Measurements from ENCODE around the gene REELD1. TPM values are rescaled to one million over a fixed set of nuclear protein-coding genes. Genes with fewer than 3 reads are reported as not detected.

Gene REELD1
- total RNA-seq = under 1 TPM; 0.09 to 0.16 TPM

DNA sequence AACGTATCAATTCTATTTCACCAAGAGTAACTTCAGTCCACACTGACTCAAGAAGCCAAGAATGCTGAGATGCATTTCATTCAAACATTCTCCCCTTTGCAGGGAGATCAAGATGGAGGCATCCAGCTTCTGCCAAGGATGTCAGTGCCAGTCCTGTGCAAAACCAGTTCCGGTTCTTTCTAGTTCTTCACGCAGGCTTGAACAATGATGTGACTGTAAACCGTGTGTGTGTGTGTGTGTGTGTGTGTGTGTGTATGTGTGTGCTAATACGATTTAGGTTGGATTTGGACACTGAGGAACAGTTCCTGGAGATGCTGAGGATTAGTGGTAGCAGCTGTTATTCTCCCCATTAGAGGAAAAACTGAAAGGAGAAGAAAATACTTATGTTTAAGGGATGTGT lies at the start of gene REELD1:
TSS of gene REELD1 (plus strand) at position 301 of the 400 bp plus-strand sequence. CDS start 2,415 bp downstream, outside the sequence.
- POLR2A ChIA-PET = interaction anchor here (0.6 kb wide), 1 partner anchor 95 kb away, joined by 5 read pairs; no protein-coding TSS in a partner anchor
- no peaks in the 10 kb centered on the region for H3K4me1 Mint-ChIP-seq
- H3K27me3 Mint-ChIP-seq = no peaks in the 10 kb centered on the region
- intact Hi-C loops (cut with DNase I, micrococcal nuclease) = no loop called here
- DNase-seq = no peak
- ATAC-seq = no peak
- CTCF ChIA-PET = interaction anchor here (0.7 kb wide), 1 partner anchor 91 kb away, joined by 3 read pairs; no protein-coding TSS in a partner anchor
- H3K9me3 Mint-ChIP-seq (ENCODE audit: low read depth) = no peaks in the 10 kb centered on the region
- no peak within 1 kb of the TSS for H3K4me3 Mint-ChIP-seq
- H3K27ac Mint-ChIP-seq = no peak within 1 kb of the TSS
- no peaks in the 10 kb centered on the region for H3K36me3 Mint-ChIP-seq (ENCODE audit: low read depth)

- intact Hi-C loops (cut with DNase I, micrococcal nuclease) = no loop called here
- Mint-ChIP-seq H3K4me1 (peaks cover 8% of the 10 kb centered on the region), H3K9me3 (ENCODE audit: low read depth) (peaks cover 9% of the 10 kb centered on the region), H3K27me3 (peaks cover 10% of the 10 kb centered on the region), H3K4me3 (no peak overlapping the region), H3K27ac (no peak overlapping the region), H3K36me3 (ENCODE audit: low read depth) (peaks cover 4% of the 10 kb centered on the region)
- ChIA-PET POLR2A (no interaction called here), CTCF (no interaction called here)
- no peak for DNase-seq
- no peak for ATAC-seq
Measured at GRCh38 chr4:146165221-146165620, 49.1 kb upstream of the REELD1 start.

GRCh38 chr4:146165840-146166239 lies 48.5 kb upstream of the REELD1 start:
- POLR2A ChIA-PET = no interaction called here

DNA sequence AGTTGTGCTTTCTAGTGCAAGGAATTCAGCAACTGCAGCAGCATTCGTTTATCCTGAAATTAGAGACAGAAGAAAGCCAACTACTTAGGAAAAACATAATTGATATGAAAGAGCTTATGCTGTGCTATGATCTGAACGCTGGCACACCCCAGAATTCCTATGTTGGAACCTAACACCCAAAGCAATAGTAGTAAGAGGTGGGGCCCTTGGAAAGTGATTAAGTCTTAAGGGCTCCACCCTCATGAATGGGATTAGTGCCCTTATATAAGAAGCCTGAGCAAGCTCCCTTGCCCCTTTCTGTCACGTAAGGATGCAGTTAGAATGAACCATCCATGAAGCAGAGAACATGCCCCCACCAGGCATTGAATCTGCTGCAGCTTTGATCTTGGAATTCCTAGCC lies 44.2 kb upstream of the REELD1 start:
- CTCF ChIA-PET = no interaction called here
- POLR2A ChIA-PET = no interaction called here

More at GRCh38 chr4:146165840-146166239, 48.5 kb upstream of the REELD1 start:
- peaks cover 4% of the 10 kb centered on the region for H3K36me3 Mint-ChIP-seq (ENCODE audit: low read depth)
- no peak overlapping the region for H3K4me3 Mint-ChIP-seq
- peaks cover 7% of the 10 kb centered on the region for H3K9me3 Mint-ChIP-seq (ENCODE audit: low read depth)
- peaks cover 8% of the 10 kb centered on the region for H3K27me3 Mint-ChIP-seq
- DNase-seq = no peak
- ATAC-seq = no peak
- CTCF ChIA-PET = interaction anchor here (0.6 kb wide), 1 partner anchor 57 kb away, joined by 4 read pairs; no protein-coding TSS in a partner anchor
- intact Hi-C loops (cut with DNase I, micrococcal nuclease) = no loop called here
- peaks cover 8% of the 10 kb centered on the region for H3K4me1 Mint-ChIP-seq
- no peak overlapping the region for H3K27ac Mint-ChIP-seq

DNA sequence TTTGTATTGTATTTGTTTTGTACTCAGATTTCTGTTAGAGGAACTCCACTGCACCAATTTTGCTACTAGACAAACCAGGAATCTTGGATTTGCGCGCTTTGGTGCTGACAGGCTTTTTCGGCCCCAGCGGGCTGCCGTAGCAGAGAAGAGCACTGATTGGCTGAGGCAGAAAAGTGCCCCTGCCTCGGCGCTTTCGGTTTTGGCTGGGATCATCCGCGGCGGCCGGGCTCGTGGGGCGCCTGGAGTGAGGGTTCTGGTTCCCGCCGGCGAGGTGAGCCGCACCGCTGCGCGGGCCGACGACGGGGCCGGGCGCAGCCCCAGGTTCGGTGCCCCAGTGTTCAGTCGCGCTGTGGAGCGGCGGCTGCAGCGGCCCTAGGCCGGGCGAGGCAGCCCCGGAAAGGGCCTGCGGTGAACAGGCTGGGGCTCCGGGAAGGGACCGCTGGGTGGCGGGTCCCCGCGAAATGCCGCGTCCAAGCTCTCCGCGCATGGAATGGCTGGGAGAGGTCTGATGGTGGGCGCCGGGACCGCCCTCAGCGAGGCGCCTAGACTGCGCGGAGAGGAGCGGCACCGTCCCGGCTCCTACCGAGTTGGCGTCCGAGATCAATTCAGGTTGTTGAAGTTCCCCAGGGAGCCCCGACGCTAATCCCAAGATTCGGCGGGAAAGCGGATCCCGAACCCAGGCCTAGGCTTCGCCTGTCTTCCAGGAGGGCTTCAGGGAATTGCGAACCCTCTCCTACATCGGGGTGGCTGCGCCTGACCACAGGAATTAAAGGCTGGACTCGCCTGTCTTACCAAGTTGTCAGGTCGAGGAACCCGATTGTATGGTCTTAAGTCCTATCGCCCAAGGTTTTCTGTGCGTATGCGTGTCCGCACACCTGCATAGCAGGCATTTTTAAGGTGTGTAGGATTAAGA lies 38.5 kb upstream of the REELD1 start, which contains the start of gene LSM6:
TSS of gene LSM6 (plus strand) at position 178 of the 913 bp plus-strand sequence. CDS start 7,204 bp downstream, outside the sequence.
- intact Hi-C loops (cut with DNase I, micrococcal nuclease) = loop anchor here (1.0 to 10.0 kb wide), 14 partner anchors 43 to 1001 kb away; partner anchors contain the start of genes ZNF827 (in 2 of the 2), MMAA (in 1 of the 2), SLC10A7 (in 1 of the 2) and SMAD1 (in 1 of the 2)
- DNase-seq = peak; percentile 91
- H3K4me3 Mint-ChIP-seq = peak within 1 kb of the TSS; percentile 82
- peak; percentile 94 for ATAC-seq
- ChIA-PET CTCF (no interaction called here), POLR2A (interaction anchor here (0.6 kb wide), 1 partner anchor 40 kb away, joined by 4 read pairs; no protein-coding TSS in a partner anchor)
- peaks cover 7% of the 10 kb centered on the region for H3K36me3 Mint-ChIP-seq (ENCODE audit: low read depth)
- peaks cover 49% of the 10 kb centered on the region for H3K4me1 Mint-ChIP-seq
- H3K27me3 Mint-ChIP-seq = no peaks in the 10 kb centered on the region
- no peaks in the 10 kb centered on the region for H3K9me3 Mint-ChIP-seq (ENCODE audit: low read depth)
- peak within 1 kb of the TSS; percentile 85 for H3K27ac Mint-ChIP-seq

More for the DNA sequence above, 44.2 kb upstream of the REELD1 start:
- DNase-seq (no peak), ATAC-seq (no peak)
- intact Hi-C loops (cut with DNase I, micrococcal nuclease) = loop anchor here in 1 of 2 experiments (10.0 kb wide), 3 partner anchors 355 to 995 kb away; partner anchors contain the start of gene SLC10A7
- Mint-ChIP-seq H3K27ac (no peak overlapping the region), H3K36me3 (ENCODE audit: low read depth) (no peaks in the 10 kb centered on the region), H3K27me3 (no peaks in the 10 kb centered on the region), H3K4me3 (no peak overlapping the region), H3K9me3 (ENCODE audit: low read depth) (no peaks in the 10 kb centered on the region), H3K4me1 (peaks cover 9% of the 10 kb centered on the region)

GRCh38 chr4:146176891-146177290 lies 37.4 kb upstream of the REELD1 start:
- ChIA-PET POLR2A (no interaction called here), CTCF (interaction anchor here (1.6 kb wide), 1 partner anchor 81 kb away, joined by 4 read pairs; no protein-coding TSS in a partner anchor)
- ATAC-seq (no peak), DNase-seq (no peak)
- Mint-ChIP-seq H3K27ac (peak overlapping the region; percentile 74), H3K4me1 (peaks cover 56% of the 10 kb centered on the region), H3K4me3 (peak overlapping the region; percentile 82), H3K9me3 (ENCODE audit: low read depth) (no peaks in the 10 kb centered on the region), H3K27me3 (no peaks in the 10 kb centered on the region), H3K36me3 (ENCODE audit: low read depth) (peaks cover 9% of the 10 kb centered on the region)
- intact Hi-C loops (cut with DNase I, micrococcal nuclease) = loop anchor here (2.0 to 10.0 kb wide), 8 partner anchors 66 to 1002 kb away; partner anchors contain the start of genes SLC10A7 (in 1 of the 2), SMAD1 (in 1 of the 2) and ZNF827 (in 1 of the 2)

GRCh38 chr4:146178126-146178525 lies 36.2 kb upstream of the REELD1 start:
- H3K27ac Mint-ChIP-seq = no peak overlapping the region
- no peaks in the 10 kb centered on the region for H3K9me3 Mint-ChIP-seq (ENCODE audit: low read depth)
- peaks cover 62% of the 10 kb centered on the region for H3K4me1 Mint-ChIP-seq
- H3K36me3 Mint-ChIP-seq (ENCODE audit: low read depth) = peaks cover 12% of the 10 kb centered on the region
- DNase-seq = no peak
- ChIA-PET CTCF (no interaction called here), POLR2A (no interaction called here)
- intact Hi-C loops (cut with DNase I, micrococcal nuclease) = loop anchor here (5.0 to 10.0 kb wide), 6 partner anchors 241 to 1003 kb away; partner anchors contain the start of genes SLC10A7 (in 1 of the 2), SMAD1 (in 1 of the 2) and ZNF827 (in 1 of the 2)
- no peak overlapping the region for H3K4me3 Mint-ChIP-seq
- no peaks in the 10 kb centered on the region for H3K27me3 Mint-ChIP-seq
- ATAC-seq = no peak

GRCh38 chr4:146179784-146180370 lies 34.5 kb upstream of the REELD1 start:
- intact Hi-C loops (cut with DNase I, micrococcal nuclease) = loop anchor here (5.0 to 10.0 kb wide), 6 partner anchors 243 to 1005 kb away; partner anchors contain the start of genes SLC10A7 (in 1 of the 2), SMAD1 (in 1 of the 2) and ZNF827 (in 1 of the 2)
- DNase-seq (no peak), ATAC-seq (no peak)
- Mint-ChIP-seq H3K27me3 (no peaks in the 10 kb centered on the region), H3K27ac (no peak overlapping the region), H3K36me3 (ENCODE audit: low read depth) (peaks cover 18% of the 10 kb centered on the region), H3K9me3 (ENCODE audit: low read depth) (no peaks in the 10 kb centered on the region), H3K4me3 (no peak overlapping the region), H3K4me1 (peaks cover 59% of the 10 kb centered on the region)
- CTCF ChIA-PET = interaction anchor here (1.9 kb wide), 1 partner anchor 84 kb away, joined by 4 read pairs; no protein-coding TSS in a partner anchor
- POLR2A ChIA-PET = no interaction called here

DNA sequence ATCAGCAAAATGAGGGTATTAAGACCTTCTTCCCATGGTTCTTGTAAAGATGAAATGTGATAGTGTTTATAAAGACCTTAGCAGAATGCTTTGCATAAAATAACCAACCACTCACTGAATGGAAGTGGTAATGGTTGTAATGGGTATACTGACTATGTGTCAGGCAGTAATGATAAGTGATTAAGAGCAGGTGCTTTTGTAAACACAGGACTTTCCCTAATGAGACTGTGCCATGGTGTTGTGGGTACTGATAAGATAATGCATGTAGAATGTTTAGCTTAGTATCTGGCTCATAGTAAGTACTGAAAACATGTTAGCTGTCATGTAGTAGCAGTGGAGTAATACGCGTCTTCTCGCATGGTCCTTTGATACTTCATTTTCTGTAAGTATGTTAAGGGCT lies 31.9 kb upstream of the REELD1 start:
- peaks cover 45% of the 10 kb centered on the region for H3K4me1 Mint-ChIP-seq
- no peak overlapping the region for H3K27ac Mint-ChIP-seq
- POLR2A ChIA-PET = no interaction called here
- peak; percentile 57 for ATAC-seq
- H3K27me3 Mint-ChIP-seq = no peaks in the 10 kb centered on the region
- no peak for DNase-seq
- peaks cover 35% of the 10 kb centered on the region for H3K36me3 Mint-ChIP-seq (ENCODE audit: low read depth)
- H3K4me3 Mint-ChIP-seq = no peak overlapping the region
- no peaks in the 10 kb centered on the region for H3K9me3 Mint-ChIP-seq (ENCODE audit: low read depth)
- CTCF ChIA-PET = interaction anchor here (0.6 kb wide), 1 partner anchor 1899 kb away, joined by 3 read pairs; no protein-coding TSS in a partner anchor
- intact Hi-C loops (cut with DNase I, micrococcal nuclease) = no loop called here

- DNase-seq = no peak
- H3K9me3 Mint-ChIP-seq (ENCODE audit: low read depth) = no peaks in the 10 kb centered on the region
- no peak for ATAC-seq
- H3K27ac Mint-ChIP-seq = no peak overlapping the region
- H3K4me3 Mint-ChIP-seq = no peak overlapping the region
- H3K4me1 Mint-ChIP-seq = peaks cover 37% of the 10 kb centered on the region
- H3K27me3 Mint-ChIP-seq = no peaks in the 10 kb centered on the region
- CTCF ChIA-PET = no interaction called here
- POLR2A ChIA-PET = no interaction called here
- intact Hi-C loops (cut with DNase I, micrococcal nuclease) = no loop called here
- H3K36me3 Mint-ChIP-seq (ENCODE audit: low read depth) = peaks cover 35% of the 10 kb centered on the region
Measured at GRCh38 chr4:146183209-146183608, 31.1 kb upstream of the REELD1 start.

DNA sequence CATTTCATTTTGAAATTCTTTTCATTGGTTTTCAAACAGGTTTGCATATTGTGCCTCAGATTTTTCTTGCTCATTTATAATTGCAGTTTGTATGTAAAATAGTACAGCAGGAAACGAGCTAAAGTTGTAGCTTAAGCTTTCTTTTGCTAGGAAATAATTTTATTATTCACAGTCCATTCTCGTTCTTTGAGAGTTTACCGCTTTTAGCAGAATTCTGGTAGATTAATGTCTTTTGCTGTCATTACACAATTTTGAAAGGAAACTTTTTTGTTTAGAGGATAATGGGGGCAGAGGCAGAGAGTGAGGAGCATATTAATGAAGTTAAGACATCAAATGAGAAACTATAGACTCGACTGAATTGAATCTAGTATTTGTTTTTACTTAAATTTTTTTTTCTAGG lies 28.3 kb upstream of the REELD1 start:
- POLR2A ChIA-PET = no interaction called here
- CTCF ChIA-PET = interaction anchor here (1.2 kb wide), 1 partner anchor 234 kb away, joined by 3 read pairs; no protein-coding TSS in a partner anchor
- ATAC-seq = no peak
- no peak for DNase-seq
- Mint-ChIP-seq H3K36me3 (ENCODE audit: low read depth) (peaks cover 46% of the 10 kb centered on the region), H3K4me1 (peaks cover 11% of the 10 kb centered on the region), H3K27ac (no peak overlapping the region), H3K9me3 (ENCODE audit: low read depth) (no peaks in the 10 kb centered on the region), H3K27me3 (no peaks in the 10 kb centered on the region), H3K4me3 (no peak overlapping the region)
- intact Hi-C loops (cut with DNase I, micrococcal nuclease) = no loop called here
